GM12873 (cell line): Measurements from ENCODE around the gene TUBB4B.
A peak's percentile ranks its signal among the peaks of the same experiment; 100 is the strongest.

Experiments used
- CTCF ChIP-seq: IDR thresholded peaks from 2 replicates; pipeline ENCODE4 v1.5.1; 2012; ENCODE audit warnings: low read depth, mild to moderate bottlenecking, moderate library complexity, low read length, control low read depth; ENCODE audit not compliant: insufficient read depth; ENCODE audit errors: missing control alignments

TUBB4B gene

GRCh38 chr9:137277329-137278041, 36.4 kb downstream of the TUBB4B start, which contains the start of gene TOR4A:
Gene TOR4A (plus strand): TSS chr9:137277726. CDS start chr9:137278690, 964 bp downstream.
- peak; percentile 33 for TF ChIP-seq CTCF

GRCh38 chr9:137278061-137278701, 37.1 kb downstream of the TUBB4B start:
- no peak for TF ChIP-seq CTCF

- TF ChIP-seq CTCF, result no peak
Observed at GRCh38 chr9:137278721-137279711, 37.9 kb downstream of the TUBB4B start.

GRCh38 chr9:137279741-137280473, 38.8 kb downstream of the TUBB4B start:
- TF ChIP-seq CTCF, result no peak

GRCh38 chr9:137280474-137281344, 39.6 kb downstream of the TUBB4B start:
- TF ChIP-seq CTCF, result peak; percentile 32

- no peak for TF ChIP-seq CTCF
Observed at GRCh38 chr9:137281345-137282116, 40.4 kb downstream of the TUBB4B start.
